Stomach smooth muscle (tissue), 2 donors: Measurements from ENCODE around the gene SUFU.

Experiments used
- H3K27ac ChIP-seq: one replicate; pipeline ENCODE4 v1.7.0; 2013; ENCODE audit warnings: mild to moderate bottlenecking, low read length, inconsistent platforms
- H3K27me3 ChIP-seq, 2 donors: one replicate each; pipeline ENCODE4 v1.7.0; 2013; ENCODE audit warnings: low read length in 2 of 2; ENCODE audit not compliant: insufficient read depth in 2 of 2, control insufficient read depth in 1 of 2
- H3K36me3 ChIP-seq, 2 donors: one replicate each; pipeline ENCODE4 v1.7.0; 2013; ENCODE audit warnings: low read length in 2 of 2; ENCODE audit not compliant: control insufficient read depth in 2 of 2, insufficient read depth in 2 of 2
- H3K4me1 ChIP-seq: one replicate; pipeline ENCODE4 v1.7.0; 2013; ENCODE audit warnings: low read length; ENCODE audit not compliant: control insufficient read depth, insufficient read depth
- H3K4me3 ChIP-seq, 2 donors: one replicate each; pipeline ENCODE4 v1.7.0; 2013; ENCODE audit warnings: low read length in 2 of 2
- H3K9ac ChIP-seq, 2 donors: one replicate each; pipeline ENCODE4 v1.7.0; 2013; ENCODE audit warnings: low read length in 2 of 2, mild to moderate bottlenecking in 1 of 2
- H3K9me3 ChIP-seq, 2 donors: one replicate each; pipeline ENCODE4 v1.7.0; 2013; ENCODE audit warnings: low read length in 2 of 2; ENCODE audit not compliant: control insufficient read depth in 2 of 2
- donor health status: healthy.
- donor health status: Pancreatic carcinoma.

The SUFU gene

GRCh38 chr10:102682981-102683380 lies 179.2 kb downstream of the SUFU start:
- H3K9ac ChIP-seq = no peak overlapping the region
- no peaks in the 10 kb centered on the region for H3K27me3 ChIP-seq
- no peaks in the 10 kb centered on the region for H3K9me3 ChIP-seq
- peaks cover 9 to 13% of the 10 kb centered on the region in 2 donors for H3K36me3 ChIP-seq
- no peaks in the 10 kb centered on the region for H3K4me1 ChIP-seq
- no peak overlapping the region for H3K27ac ChIP-seq
- no peak overlapping the region for H3K4me3 ChIP-seq
